Nephron progenitor cell (in vitro differentiated cells): ENCODE data around the gene ETV2.
A peak's percentile ranks its signal among the peaks of the same experiment; 100 is the strongest.
"Not testable (repeated sequence)": the region's sequence is repeated elsewhere in the genome, so short reads cannot be mapped to it uniquely, and the experiment has no call there.

Source experiments
- DNase-seq: peaks from one replicate; pipeline ENCODE4 v3.0.0; 2021
- H3K27ac Mint-ChIP-seq: 2 replicates; pipeline ENCODE4 v1.8.0; 2021; ENCODE audit warnings: mild to moderate bottlenecking, moderate library complexity, mixed read lengths
- H3K27me3 Mint-ChIP-seq: 2 replicates; pipeline ENCODE4 v1.8.0; 2021; ENCODE audit warnings: mild to moderate bottlenecking, low read depth, mixed read lengths; ENCODE audit not compliant: poor library complexity
- H3K36me3 Mint-ChIP-seq: 2 replicates; pipeline ENCODE4 v1.8.0; 2021; ENCODE audit warnings: low read depth, mixed read lengths
- H3K4me1 Mint-ChIP-seq: 2 replicates; pipeline ENCODE4 v1.8.0; 2021; ENCODE audit warnings: mixed read lengths
- H3K4me3 Mint-ChIP-seq: 2 replicates; pipeline ENCODE4 v1.8.0; 2021; ENCODE audit warnings: mild to moderate bottlenecking, moderate library complexity, mixed read lengths
- H3K9me3 Mint-ChIP-seq: 2 replicates; pipeline ENCODE4 v1.8.0; 2021; ENCODE audit warnings: mild to moderate bottlenecking, moderate library complexity, mixed read lengths
- TF ChIP-seq, protein P1 (sequence below): fragments of 200-600 bp; sonication (generic); IDR thresholded peaks from 2 replicates; pipeline ENCODE4 v1.5.0; 2021; ENCODE audit warnings: antibody characterized with exemption

The ETV2 gene

DNA sequence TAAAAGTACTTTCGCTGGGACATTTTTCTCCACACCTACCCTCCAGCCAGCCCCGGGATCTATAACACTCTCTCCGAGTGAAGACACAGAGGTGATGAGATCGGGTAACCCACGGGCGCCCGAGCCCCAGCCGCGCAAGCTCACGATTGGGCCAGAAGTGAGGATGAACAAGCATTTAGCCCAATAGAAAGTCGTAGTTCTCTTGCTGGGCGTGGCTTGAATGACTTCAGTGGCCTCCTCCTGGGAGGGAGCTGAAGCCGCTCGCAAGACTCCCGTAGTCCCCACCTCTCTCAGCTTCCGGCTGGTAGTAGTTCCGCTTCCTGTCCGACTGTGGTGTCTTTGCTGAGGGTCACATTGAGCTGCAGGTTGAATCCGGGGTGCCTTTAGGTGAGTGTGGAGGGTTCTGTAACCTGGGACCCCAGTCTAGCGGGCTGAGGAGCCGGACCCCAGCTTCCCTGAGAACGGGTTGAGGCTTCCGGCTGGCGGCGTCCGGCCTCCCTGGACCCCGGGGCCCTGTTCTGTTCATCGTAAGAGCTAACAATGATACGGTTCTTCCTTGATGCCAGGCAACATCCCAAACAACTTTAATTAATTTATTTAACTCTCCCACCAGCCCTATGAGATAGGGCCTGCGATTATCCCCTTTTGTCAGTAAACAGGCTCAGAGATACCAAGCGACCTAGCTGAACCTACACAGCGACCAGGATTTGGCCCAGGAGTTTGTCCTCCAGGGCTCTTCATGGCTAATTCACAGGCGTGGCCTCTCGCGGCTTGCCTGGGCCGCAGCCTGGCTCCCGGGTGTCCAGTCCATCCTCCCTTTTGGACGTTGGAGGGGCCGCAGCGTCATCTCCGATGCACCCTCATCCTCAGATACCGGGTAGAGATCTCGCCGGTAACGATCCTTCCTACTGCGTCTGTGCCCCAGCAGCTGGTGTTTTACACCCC lies 6.7 kb downstream of the ETV2 start, which contains the start of gene COX6B1:
TSS of gene COX6B1 (plus strand) at position 307 of the 945 bp plus-strand sequence. CDS start 2,921 bp downstream, outside the sequence.
- H3K27ac Mint-ChIP-seq = peak within 1 kb of the TSS; percentile 85
- peaks cover 15% of the 10 kb centered on the region for H3K36me3 Mint-ChIP-seq
- peaks cover 7% of the 10 kb centered on the region for H3K27me3 Mint-ChIP-seq
- peak; percentile 87 for DNase-seq
- H3K4me1 Mint-ChIP-seq = peaks cover 30% of the 10 kb centered on the region
- H3K4me3 Mint-ChIP-seq = peak within 1 kb of the TSS; percentile 100
- TF ChIP-seq, protein P1, sequence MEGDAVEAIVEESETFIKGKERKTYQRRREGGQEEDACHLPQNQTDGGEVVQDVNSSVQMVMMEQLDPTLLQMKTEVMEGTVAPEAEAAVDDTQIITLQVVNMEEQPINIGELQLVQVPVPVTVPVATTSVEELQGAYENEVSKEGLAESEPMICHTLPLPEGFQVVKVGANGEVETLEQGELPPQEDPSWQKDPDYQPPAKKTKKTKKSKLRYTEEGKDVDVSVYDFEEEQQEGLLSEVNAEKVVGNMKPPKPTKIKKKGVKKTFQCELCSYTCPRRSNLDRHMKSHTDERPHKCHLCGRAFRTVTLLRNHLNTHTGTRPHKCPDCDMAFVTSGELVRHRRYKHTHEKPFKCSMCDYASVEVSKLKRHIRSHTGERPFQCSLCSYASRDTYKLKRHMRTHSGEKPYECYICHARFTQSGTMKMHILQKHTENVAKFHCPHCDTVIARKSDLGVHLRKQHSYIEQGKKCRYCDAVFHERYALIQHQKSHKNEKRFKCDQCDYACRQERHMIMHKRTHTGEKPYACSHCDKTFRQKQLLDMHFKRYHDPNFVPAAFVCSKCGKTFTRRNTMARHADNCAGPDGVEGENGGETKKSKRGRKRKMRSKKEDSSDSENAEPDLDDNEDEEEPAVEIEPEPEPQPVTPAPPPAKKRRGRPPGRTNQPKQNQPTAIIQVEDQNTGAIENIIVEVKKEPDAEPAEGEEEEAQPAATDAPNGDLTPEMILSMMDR = no peak
- H3K9me3 Mint-ChIP-seq = no peaks in the 10 kb centered on the region

DNA sequence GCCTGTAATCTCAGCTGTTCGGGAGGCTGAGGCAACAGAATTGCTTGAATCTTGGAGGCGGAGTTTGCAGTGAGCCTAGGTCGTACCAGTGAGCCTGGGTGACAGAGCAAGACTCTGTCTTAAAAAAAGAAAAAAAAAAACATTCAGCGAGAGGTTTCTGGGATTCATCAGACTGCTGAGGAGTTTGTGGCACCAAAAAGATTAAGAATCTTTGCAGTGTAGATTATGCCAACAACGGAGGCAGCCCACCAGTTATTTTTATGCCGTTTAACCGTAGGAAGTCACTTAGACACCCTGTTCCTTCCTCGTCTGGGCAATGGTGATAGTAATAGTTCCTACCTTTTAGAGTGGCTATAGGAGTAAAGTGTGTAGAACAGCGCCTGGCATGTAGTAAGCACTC lies 9.0 kb downstream of the ETV2 start:
- Mint-ChIP-seq H3K4me3 (no peak overlapping the region), H3K27me3 (peaks cover 5% of the 10 kb centered on the region), H3K4me1 (peaks cover 18% of the 10 kb centered on the region), H3K36me3 (peaks cover 31% of the 10 kb centered on the region), H3K27ac (no peak overlapping the region), H3K9me3 (no peaks in the 10 kb centered on the region)
- no peak for DNase-seq
- TF ChIP-seq, protein P1 = no peak

DNA sequence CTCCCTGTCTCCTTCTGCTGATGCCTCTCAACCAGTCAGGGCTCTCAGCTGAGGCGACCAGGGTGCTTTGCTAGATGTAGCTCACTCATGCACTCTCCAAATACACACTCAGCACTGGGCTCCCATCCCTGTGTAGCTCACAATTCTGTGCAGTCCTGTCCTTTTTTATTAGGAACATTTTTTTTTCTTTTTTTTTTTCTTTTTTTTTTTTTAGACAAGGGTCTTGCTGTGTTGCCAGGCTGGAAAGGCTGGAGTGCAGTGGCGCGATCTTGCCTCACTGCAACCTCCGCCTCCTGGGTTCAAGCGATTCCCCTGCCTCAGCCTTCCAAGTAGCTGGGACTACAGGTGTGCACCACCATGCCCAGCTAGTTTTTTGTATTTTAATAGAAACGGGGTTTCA lies 13.3 kb downstream of the ETV2 start:
- H3K4me3 Mint-ChIP-seq, H3K9me3 Mint-ChIP-seq, DNase-seq, H3K4me1 Mint-ChIP-seq, H3K27ac Mint-ChIP-seq, H3K27me3 Mint-ChIP-seq: not testable (repeated sequence)
- peaks cover 66% of the 10 kb centered on the region for H3K36me3 Mint-ChIP-seq

DNA sequence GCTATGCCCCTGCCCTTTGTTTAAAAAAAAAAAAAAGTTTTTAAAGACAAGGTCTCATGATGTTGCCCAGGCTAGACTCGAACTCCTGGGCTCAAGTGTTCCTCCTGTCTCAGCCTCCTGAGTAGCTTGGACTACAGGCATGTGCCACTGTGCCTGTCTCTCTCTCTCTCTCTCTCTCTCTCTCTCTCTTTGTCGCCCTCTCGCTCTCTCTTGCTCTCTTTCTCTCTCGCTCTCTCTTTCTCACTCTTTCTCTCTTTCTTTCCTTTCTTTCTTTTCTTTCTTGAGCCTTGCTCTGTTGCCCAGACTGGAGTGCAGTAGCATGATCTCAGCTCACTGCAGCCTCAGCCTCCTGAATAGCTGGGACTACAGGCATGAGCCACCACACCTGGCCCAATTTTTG lies 14.1 kb downstream of the ETV2 start:
- Mint-ChIP-seq H3K36me3 (peaks cover 72% of the 10 kb centered on the region), H3K9me3 (no peaks in the 10 kb centered on the region)

DNA sequence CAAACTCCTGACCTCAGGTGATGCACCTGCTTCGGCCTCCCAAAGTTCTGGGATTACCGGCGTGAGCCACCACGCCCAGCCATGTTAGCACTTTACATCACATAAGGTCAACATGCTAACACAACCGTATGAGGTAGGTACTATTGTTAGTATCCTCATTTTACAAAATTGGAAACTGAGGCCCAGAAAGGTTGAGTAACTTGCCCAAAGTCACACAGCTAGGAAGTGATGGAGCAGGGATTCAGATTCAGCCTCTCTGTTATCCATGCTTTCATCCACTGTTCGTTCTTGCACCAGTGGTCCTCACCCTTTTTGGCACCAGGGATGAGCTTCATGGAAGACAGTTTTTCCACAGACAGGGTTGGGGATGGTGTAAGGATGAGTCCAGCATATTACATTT lies 15.2 kb downstream of the ETV2 start:
- peaks cover 76% of the 10 kb centered on the region for H3K36me3 Mint-ChIP-seq
- H3K4me3 Mint-ChIP-seq = no peak overlapping the region
- no peak for DNase-seq
- TF ChIP-seq, protein P1 = no peak
- no peaks in the 10 kb centered on the region for H3K9me3 Mint-ChIP-seq
- H3K4me1 Mint-ChIP-seq = no peaks in the 10 kb centered on the region
- peaks cover 3% of the 10 kb centered on the region for H3K27me3 Mint-ChIP-seq
- no peak overlapping the region for H3K27ac Mint-ChIP-seq

More for the DNA sequence above, 14.1 kb downstream of the ETV2 start:
- Mint-ChIP-seq H3K27ac (no peak overlapping the region), H3K4me1 (no peaks in the 10 kb centered on the region), H3K4me3 (no peak overlapping the region), H3K27me3 (no peaks in the 10 kb centered on the region)
- TF ChIP-seq, protein P1 = no peak
- DNase-seq = no peak

DNA sequence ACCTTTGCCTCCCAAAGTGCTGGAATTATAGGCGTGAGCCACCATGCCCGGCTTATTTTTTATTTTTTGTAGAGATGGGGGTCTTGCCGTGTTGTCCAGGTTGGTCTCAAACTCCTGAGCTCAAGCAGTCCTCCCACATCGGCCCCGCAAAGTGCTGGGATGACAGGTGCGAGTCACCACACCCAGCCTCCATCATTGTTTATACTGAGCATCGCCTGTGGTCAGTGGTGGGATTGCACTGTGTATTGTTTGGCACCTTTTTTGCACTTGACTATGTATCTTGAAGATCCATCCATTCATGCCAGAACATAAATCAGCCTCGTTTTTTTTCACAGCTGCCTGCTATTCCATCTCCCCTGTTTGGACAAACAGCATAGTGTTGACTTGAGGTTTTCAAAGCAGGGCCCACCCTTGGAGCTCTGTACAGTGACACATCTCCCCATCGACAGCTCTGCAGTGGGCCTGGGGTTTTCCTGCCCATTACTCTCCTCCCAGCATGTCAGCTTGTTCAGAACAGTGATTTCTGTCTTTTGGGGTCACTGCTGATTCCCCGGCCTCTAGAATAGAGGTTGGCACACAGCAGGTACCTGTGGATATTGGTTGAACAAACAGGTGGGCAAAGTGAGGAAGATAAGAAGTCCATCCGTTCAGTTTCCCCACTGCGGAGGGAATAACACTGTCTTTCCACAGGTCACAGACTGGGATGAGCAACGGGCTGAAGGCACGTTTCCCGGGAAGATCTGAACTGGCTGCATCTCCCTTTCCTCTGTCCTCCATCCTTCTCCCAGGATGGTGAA lies 16.6 kb downstream of the ETV2 start:
- Mint-ChIP-seq H3K27me3 (peaks cover 3% of the 10 kb centered on the region), H3K27ac (no peak overlapping the region), H3K4me3 (no peak overlapping the region), H3K36me3 (peaks cover 80% of the 10 kb centered on the region), H3K4me1 (no peaks in the 10 kb centered on the region), H3K9me3 (no peaks in the 10 kb centered on the region)
- TF ChIP-seq, protein P1 = no peak
- DNase-seq = no peak
